ENCODE results near the gene EP400.

GRCh38 chr12:132053338-132054330, 103.9 kb downstream of the EP400 start:
- no peak for TF ChIP-seq CTCF (IDR thresholded peaks at IDR 0.05; ENCODE audit: low read depth, low read length, poor library complexity, severe bottlenecking)
- TF ChIP-seq EZH2phosphoT487 (IDR thresholded peaks at IDR 0.05; ENCODE audit: borderline replicate concordance, low read length) = no peak
